LNCAP (cell line): Measurements from ENCODE around the gene TTLL12.

Source experiments
- CTCF ChIP-seq: fragments of 450-650 bp; IDR thresholded peaks from 2 replicates; pipeline ENCODE4 v1.5.1; 2017; ENCODE audit warnings: mild to moderate bottlenecking

Gene TTLL12

GRCh38 chr22:43207386-43207785 is 20.5 kb upstream of the TTLL12 start:
- TF ChIP-seq CTCF, result no peak

DNA sequence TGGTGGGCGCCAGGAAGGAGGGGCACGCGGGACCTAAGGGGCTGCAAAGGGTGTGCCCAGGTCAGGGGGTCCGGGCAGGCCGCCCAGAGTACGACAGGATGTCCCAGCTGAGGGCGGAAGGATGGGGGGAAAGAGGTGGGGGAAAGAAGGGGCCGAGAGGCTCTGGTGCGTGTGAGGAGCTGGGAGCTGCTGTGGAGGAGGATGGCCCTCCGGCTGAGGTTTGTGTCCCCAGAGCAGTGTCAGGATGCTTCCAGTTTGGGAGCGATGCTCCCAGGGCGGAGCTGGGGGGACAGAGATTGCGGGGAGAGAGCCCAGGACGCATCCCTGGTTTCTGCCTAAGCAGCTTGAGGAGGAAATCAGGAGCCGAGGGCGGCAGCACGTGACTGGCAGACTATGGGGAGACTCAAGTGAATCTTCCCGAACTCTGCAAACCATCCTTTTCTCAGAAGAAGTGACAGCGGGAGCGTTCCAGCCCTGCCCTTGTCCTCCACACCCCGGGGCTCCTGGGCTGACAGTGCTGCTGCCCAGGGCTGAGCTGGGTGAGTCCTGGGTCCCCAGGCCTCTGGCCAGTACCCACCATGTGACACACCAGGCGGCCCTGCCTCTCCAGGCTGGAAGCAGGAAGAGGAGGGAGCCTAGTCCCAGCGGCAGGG is 19.7 kb upstream of the TTLL12 start:
- TF ChIP-seq CTCF, result no peak

DNA sequence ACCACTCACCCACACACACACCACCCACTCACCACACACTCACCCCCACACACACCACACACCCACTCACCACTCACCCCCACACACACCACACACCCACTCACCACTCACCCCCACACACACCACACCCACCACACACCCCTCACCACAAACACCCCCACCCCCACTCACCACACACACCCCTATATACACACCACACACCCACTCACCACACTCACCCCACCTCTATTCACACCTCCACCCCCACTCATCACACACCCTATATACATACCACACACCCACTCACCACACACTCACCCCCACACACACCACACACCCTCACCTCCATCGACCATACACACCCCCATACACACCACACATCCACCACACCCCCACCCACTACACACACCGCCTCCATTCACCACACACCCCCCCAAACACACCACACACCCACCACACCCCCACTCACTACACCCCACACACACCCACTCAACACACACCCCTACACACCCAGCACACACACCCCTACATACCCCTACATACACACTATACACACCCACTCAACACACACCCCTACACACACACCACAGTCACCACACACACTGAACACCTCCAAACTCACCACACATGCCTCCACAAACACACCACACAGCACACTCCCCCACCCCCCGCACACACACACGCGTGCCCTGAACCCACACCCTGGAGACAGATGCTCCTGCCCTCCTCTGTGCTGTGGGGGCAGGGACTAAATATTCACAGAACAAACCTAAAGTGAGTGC is 19.0 kb upstream of the TTLL12 start:
- TF ChIP-seq CTCF, result no peak

- TF ChIP-seq CTCF, result no peak
Measured at GRCh38 chr22:43205261-43205691, 18.3 kb upstream of the TTLL12 start.

DNA sequence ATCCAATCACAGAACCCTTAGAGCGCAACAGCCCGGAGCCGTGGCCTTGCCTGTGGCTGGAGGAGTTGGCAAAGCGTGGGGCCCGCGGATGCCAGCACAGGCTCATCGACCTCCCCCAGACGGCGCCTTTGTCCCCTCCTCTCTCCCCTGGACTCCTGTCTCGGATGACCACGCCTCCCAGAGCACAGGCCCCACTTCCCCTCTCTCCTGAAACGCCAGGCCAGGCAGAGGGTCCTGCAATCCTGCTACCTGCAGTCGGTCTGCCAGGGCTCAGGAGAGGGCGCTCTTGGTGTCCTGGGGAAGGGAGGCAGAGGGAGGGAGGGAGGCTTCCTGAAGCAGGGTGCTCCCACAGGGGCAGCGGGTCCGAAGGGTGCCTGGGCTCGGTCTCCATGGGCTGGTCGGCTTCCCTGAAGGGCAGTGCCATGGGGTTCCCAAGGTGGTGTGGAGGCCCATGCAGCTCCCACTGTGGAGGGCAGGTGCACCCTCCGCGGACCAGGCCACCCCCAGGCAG is 16.6 kb upstream of the TTLL12 start:
- no peak for TF ChIP-seq CTCF

- no peak for TF ChIP-seq CTCF
Measured at GRCh38 chr22:43202756-43203410, 15.9 kb upstream of the TTLL12 start.

GRCh38 chr22:43202326-43202725 is 15.4 kb upstream of the TTLL12 start:
- TF ChIP-seq CTCF, result no peak
